GM21423 (cell line): Measurements from ENCODE around the gene TMEM234.
A peak's percentile ranks its signal among the peaks of the same experiment; 100 is the strongest.

Source experiments
- ATAC-seq: cut with Tn5 transposase; IDR thresholded peaks from one replicate; pipeline ENCODE4 v1.9.1; 2021; ENCODE audit warnings: mild to moderate bottlenecking, moderate library complexity; ENCODE audit not compliant: unreplicated experiment

The TMEM234 gene

GRCh38 chr1:32201011-32201855 lies 20.9 kb downstream of the TMEM234 start:
- peak; percentile 33 for ATAC-seq

DNA sequence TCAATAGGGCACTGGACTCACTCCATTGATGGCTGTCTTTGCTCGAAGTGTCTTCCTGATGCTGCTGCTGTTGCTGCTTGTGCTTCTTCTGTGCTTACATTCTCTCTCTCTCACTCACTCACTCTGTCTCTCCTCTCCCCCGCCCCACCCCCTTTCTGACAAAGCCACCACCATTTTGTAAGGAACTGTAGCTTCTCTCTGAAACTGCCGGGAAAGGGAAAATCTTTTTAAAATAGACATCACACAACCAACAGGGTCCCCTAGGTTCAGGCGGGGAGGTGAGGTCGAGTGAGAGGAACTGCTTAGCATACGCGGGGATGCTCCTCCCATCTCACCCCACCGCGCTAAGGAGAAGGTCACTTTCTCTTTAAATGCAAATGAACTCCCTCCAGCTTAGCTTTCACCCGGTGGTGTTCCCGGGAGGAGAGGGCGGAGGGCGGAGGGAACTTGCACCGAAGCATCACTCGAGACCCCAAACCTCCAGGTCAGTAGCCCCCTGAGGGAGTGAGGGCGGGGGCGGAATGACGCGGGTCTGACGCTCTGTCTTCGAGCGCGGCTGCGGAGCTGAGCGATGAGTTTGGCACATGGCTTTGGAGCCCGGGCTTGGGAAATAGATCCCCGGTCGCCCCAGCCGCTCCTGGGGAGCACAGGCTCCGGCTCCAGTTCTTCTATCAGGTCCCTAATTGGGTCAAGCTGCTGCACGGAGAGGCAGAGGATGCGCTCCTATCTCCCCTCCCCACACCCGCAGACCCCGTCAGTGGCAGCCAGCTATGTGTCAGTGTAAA lies 21.7 kb downstream of the TMEM234 start, which contains the start of gene CCDC28B:
Gene CCDC28B, plus strand, starts transcription at position 370 of the 785 bp plus-strand sequence. CDS start 1,341 bp downstream, outside the sequence.
- ATAC-seq, result no peak

DNA sequence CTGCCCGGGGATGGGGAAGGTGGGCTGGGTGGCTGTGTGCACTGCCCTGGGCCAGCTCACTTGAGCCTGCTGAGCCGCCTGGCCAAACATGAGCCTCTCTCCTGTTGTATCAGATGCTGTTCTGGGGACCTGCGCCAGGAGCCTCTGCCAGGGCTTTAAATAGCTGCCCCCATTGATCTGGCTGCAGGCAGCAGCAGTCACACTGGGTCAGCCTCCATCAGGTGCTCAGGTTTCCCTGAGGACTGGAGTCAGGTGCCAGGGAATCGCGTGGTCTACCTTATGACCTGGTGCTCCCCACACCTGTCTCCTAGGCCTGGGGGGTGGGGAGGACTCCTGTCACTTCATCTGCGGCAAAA lies 22.5 kb downstream of the TMEM234 start:
- no peak for ATAC-seq

GRCh38 chr1:32199043-32199716 lies 23.0 kb downstream of the TMEM234 start:
- no peak for ATAC-seq

DNA sequence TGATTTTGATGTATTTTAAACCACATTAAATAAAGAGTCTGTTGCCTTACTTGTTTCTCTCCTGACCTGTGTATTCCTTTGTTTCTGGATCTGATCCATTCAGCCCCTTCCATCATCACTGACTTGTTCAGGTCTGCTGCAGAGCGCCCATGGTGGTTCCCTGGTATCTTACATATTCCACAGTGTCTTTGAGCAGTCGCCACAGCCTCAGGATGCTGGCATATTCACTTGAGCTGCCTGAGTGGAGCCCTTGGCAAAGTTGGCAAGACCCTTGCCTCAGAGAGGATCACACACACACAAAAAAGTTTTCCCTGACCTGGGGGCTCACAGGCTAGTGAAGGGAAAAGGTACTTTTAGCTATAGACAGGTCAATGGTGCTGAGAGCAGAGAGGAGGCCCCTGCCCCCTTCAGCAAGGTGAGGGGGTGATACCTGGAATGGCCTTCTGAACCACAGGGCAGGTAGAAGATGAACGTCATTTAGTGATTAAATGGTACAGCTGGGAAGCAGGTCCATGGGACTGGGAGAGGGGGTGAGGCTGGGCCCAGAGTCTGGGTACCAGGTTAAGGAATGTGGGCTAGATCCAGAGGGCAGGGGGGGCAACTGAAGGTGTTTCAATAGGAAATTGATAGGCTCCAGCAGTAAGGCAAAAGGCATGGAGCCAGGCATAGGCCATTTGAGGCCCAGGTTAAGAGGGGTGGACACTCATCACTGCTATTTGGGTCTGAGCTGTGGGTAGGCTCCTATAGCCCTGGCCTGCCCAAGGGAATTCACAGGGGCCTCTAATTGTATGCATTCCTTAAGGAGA lies 23.7 kb downstream of the TMEM234 start:
- ATAC-seq, result no peak

GRCh38 chr1:32197837-32198236 lies 24.3 kb downstream of the TMEM234 start:
- ATAC-seq, result no peak

DNA sequence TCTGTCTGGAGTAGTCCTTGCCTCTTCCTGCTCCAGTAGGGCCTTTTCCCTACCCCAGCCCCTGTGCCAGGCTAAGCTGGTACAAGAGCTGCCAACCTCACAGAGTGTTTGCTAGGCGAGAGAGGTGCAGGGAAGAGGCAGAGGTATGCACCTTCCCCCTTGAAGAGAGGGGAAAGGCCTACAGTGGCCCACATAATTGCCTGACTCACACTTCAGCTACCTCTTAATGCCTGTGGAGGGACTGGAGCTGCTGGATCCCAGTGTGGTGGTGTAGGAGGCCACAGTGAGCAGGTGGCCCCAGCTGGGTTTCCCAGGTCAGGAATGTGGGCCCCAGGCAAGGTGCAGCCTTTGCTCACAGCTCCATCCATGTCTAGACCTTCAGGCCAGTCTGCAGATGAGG lies 25.1 kb downstream of the TMEM234 start:
- no peak for ATAC-seq

DNA sequence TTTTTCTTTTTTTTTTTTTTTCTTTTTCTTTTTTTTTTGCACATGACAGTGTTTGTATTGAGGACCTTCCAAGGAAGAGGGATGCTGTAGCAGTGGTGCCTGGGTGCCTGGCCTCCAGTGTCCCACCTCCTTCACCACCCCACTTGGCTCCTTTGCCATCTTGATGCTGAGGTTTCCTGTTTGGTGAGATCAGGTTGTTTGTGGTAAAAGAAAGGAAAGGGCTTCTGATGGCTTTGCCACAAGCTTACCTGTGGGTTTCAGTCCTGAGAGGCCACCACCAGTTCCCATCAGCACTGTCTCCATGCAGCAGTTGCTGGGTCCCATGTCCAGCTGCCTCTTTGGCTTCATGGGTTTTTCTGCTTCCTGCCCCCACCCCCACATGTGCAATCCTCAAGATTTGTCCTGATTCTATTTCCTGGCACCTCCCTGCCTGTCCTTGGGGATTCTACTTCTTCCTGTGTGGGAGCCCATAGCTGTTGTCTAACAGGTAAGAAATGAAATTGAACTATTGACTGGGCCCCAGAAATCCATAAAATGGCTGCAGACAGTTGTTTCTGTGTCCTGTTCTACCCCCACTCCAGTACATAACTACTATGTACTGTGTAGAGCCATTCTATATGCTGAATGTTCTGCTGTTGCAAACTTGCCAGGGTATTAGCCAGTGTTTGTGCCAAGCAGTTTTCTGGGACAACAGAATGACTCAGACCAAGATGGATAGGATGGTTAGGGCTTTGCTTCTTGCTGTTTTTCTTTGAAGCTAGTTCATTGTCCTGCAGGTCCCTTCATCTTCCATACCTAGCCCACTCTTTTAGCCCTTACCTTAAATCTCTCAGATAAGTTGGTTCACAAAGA lies 26.0 kb downstream of the TMEM234 start:
- ATAC-seq, result no peak

DNA sequence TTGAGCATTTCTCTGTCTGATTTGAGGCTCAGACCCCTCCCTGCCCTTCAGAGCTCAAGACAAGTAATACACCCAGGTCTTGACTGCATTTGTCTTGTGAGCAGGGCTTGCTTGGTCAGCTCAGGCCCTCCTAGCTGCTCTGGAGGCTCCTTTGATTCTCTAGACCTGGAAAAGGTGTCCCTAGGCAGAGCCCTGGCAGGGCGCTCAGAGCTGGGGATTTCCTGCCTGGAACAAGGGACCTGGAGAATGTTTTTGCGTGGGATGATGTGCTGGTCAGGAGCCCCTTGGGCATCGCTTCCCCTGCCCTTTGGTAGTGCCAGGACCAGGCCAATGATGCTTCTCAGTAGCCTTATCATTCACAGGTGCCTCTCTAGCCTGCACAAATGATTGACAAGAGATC lies 26.6 kb downstream of the TMEM234 start:
- ATAC-seq, result no peak

- ATAC-seq, result no peak
Observed at GRCh38 chr1:32194984-32195383, 27.2 kb downstream of the TMEM234 start.

DNA sequence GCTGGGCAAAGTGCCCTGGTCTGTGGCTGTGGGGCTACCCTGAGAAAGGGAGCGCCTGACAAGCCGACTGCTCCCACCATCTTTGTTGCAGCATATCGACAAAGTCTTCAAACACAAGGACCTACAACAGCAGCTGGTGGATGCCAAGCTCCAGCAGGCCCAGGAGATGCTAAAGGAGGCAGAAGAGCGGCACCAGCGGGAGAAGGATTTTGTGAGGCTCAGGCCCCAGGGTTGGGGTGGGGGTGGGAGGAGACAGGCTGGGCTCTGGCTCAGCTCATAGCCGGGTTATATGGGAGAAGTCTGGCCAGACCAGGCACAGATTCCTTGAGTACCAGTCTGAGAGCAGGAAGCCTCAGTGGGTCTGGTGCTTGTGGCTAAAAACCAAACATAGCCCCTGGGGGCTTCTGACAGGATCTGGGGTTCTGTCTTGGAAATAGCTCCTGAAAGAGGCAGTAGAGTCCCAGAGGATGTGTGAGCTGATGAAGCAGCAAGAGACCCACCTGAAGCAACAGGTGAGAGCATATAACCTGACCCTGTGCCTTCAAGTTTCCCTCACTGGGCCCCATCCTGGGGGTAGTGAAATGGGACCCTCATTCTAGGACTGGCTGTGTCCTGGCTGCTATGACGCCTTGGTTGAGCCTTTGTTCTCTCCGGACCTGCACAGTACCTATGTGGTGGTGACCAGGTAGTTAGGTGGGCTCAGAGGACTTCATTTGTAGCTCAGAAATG lies 29.8 kb downstream of the TMEM234 start:
- ATAC-seq, result no peak

- no peak for ATAC-seq
Observed at GRCh38 chr1:32187850-32188249, 34.3 kb downstream of the TMEM234 start.

DNA sequence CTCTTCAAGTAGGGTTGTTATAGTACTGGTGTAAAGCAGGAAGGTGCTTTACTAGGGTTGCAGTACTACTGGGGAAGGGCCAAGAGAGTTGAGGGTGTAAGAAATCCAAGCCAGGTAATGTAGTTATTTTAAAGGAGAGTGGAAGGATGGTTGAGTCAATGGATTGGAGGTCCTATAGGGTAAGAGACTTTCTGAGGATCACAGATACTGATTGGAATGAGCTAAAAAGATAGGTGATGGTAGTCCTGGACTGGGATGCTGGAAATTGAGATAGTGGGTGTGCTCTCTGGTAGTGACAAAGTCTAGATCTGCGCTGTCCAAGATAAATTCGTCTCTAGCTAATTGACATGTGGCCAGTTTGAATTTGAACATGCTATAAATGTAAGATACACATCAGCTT lies 35.7 kb downstream of the TMEM234 start:
- no peak for ATAC-seq

DNA sequence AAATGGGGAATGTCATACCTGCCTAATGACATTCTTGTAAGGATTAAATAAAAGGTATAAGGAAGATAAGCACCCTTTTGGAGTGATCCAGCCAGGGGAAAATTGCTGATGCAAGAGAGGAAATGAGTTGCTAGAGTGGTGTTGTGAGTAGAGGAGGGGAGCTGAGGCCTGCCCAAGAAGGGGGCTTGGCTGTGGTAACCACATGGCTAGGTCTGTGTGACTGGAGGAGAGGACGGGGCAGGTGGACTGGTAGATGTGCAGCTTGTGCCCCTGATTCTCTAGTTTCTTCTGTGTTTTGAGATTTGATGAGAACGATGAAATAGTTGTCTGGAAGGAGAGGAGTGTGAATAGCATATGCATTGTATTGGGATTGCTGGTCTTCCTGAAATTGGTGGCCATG lies 36.1 kb downstream of the TMEM234 start:
- no peak for ATAC-seq

GRCh38 chr1:32184650-32185049 lies 37.5 kb downstream of the TMEM234 start:
- no peak for ATAC-seq

GRCh38 chr1:32182060-32182459 lies 40.1 kb downstream of the TMEM234 start:
- ATAC-seq, result no peak

DNA sequence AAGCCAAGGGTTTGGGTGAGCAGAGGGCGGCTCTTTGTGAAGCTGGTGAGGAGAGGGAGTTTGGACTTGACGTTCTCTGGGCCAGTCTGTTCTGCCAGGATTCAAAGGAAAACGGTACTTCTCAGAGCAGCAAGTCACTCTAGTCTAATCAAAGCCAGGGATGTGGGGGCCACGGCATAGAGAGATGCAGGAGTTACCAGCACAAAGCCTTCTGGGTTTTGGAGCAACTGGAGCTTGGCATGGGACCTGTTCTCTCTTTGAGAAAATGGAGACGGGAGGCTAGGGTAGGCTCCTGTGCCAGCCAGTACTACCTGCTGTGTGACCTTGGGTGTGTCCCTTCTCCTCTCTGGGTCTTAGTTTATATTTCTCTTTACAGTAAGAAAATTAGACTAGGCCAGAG lies 40.6 kb downstream of the TMEM234 start:
- ATAC-seq, result no peak

- no peak for ATAC-seq
Observed at GRCh38 chr1:32181065-32181464, 41.1 kb downstream of the TMEM234 start.
